ENCODE results near the gene SMIM36.

DNA sequence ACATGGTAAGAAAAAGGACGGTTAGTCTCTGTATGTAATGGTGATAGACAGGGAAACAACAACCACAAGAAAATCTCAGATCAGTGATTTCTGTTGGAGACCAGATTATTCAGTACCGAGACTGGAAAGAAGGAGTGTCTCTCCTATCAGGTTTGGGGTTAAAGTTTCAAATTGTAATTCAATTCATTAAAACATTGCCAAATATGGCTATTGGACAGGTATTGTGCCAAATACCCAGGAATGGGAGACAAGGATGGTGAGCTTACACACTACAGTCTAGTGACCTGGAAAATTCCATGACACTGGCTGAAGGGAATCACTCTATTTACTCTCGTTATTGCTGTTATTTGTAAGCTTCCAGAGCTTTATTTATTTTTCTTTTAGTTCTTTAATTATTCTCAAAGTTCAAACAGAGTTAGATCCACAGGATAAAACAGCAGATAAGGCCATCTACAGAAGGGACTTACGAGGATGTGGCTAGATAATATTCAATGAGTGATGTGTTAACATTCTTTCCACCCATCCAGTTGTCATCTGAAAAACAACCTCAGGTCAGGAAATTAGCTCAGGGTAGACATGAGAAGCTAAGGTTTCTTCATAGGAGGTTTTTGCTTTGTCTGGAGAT is 64.6 kb downstream of the SMIM36 start:
- TF ChIP-seq POLR2AphosphoS5 (IDR thresholded peaks at IDR 0.05) (no peak), POLR2A (IDR thresholded peaks at IDR 0.05) (no peak)
